ENCODE data around the gene CEP44. TPM values are rescaled to one million over a fixed set of nuclear protein-coding genes. Genes with fewer than 3 reads are reported as not detected.
"Not testable (repeated sequence)": the region's sequence is repeated elsewhere in the genome, so short reads cannot be mapped to it uniquely, and the experiment has no call there.

CEP44 gene
- total and polyA plus RNA-seq, 7 donors = 3.4 to 8.1 (median 7.3) TPM

- TF ChIP-seq CTCF (IDR thresholded peaks at IDR 0.05) = no peak
- Histone ChIP-seq H3K36me3 (ENCODE audit: insufficient read depth in 1 of 2, low read depth in 1 of 2) (no peaks in the 10 kb centered on the region), H3K27me3 (ENCODE audit: insufficient read depth in 3 of 3, low read length in 2 of 3) (no peaks in the 10 kb centered on the region), H3K4me1 (peaks cover 28% of the 10 kb centered on the region), H3K4me3 (no peak overlapping the region), H3K27ac (no peak overlapping the region), H3K9me3 (peaks cover 2% of the 10 kb centered on the region)
- WGBS, 3 donors = 85 to 96% (median 90%) methylated on average over 3 of the region's 3 CpGs
- ATAC-seq (no peak), DNase-seq (no peak)
- intact Hi-C loops (cut with DNase I) = no loop called here
Measured at GRCh38 chr4:174286870-174287269, 3.2 kb downstream of the CEP44 start.

GRCh38 chr4:174292473-174292872 lies 8.8 kb downstream of the CEP44 start:
- no peak for DNase-seq
- no peaks in the 10 kb centered on the region for H3K27me3 ChIP-seq (ENCODE audit: insufficient read depth in 3 of 3, low read length in 2 of 3)
- no peak for TF ChIP-seq CTCF (IDR thresholded peaks at IDR 0.05)
- H3K27ac ChIP-seq = no peak overlapping the region
- no peak overlapping the region for H3K4me3 ChIP-seq
- H3K9me3 ChIP-seq = peaks cover 20% of the 10 kb centered on the region
- intact Hi-C loops (cut with DNase I) = no loop called here
- 97 to 100% (median 99%) methylated on average over 2 of the region's 2 CpGs for WGBS, 3 donors
- H3K4me1 ChIP-seq = no peaks in the 10 kb centered on the region
- ATAC-seq = no peak
- H3K36me3 ChIP-seq (ENCODE audit: insufficient read depth in 1 of 2, low read depth in 1 of 2) = no peaks in the 10 kb centered on the region

GRCh38 chr4:174294641-174295040 lies 10.9 kb downstream of the CEP44 start:
- DNase-seq; H3K36me3 ChIP-seq (ENCODE audit: insufficient read depth in 1 of 2, low read depth in 1 of 2); ATAC-seq; H3K27me3 ChIP-seq (ENCODE audit: insufficient read depth in 3 of 3, low read length in 2 of 3); H3K4me1 ChIP-seq; H3K4me3 ChIP-seq; H3K27ac ChIP-seq; intact Hi-C loops (cut with DNase I): not testable (repeated sequence)
- H3K9me3 ChIP-seq = peaks cover 20% of the 10 kb centered on the region
- 94 to 96% (median 96%) methylated on average over 12 to 28 of the region's 30 CpGs for WGBS, 3 donors

- H3K27me3 ChIP-seq (ENCODE audit: insufficient read depth in 3 of 3, low read length in 2 of 3); H3K4me1 ChIP-seq; H3K27ac ChIP-seq; DNase-seq; intact Hi-C loops (cut with DNase I); H3K4me3 ChIP-seq; ATAC-seq: not testable (repeated sequence)
- H3K36me3 ChIP-seq (ENCODE audit: insufficient read depth in 1 of 2, low read depth in 1 of 2) = peaks cover 0 to 12% of the 10 kb centered on the region in 2 donors
- peaks cover 20% of the 10 kb centered on the region for H3K9me3 ChIP-seq
- 97 to 99% (median 99%) methylated on average over 14 to 25 of the region's 27 CpGs for WGBS, 3 donors
Measured at GRCh38 chr4:174295142-174295541, 11.4 kb downstream of the CEP44 start.

GRCh38 chr4:174303687-174304086 lies 20.0 kb downstream of the CEP44 start:
- peaks cover 0 to 89% of the 10 kb centered on the region in 2 donors for H3K36me3 ChIP-seq (ENCODE audit: insufficient read depth in 1 of 2, low read depth in 1 of 2)
- H3K27me3 ChIP-seq (ENCODE audit: insufficient read depth in 3 of 3, low read length in 2 of 3) = no peaks in the 10 kb centered on the region
- no peak for TF ChIP-seq CTCF (IDR thresholded peaks at IDR 0.05)

GRCh38 chr4:174304664-174305063 lies 21.0 kb downstream of the CEP44 start:
- H3K9me3 ChIP-seq = no peaks in the 10 kb centered on the region
- no peaks in the 10 kb centered on the region for H3K4me1 ChIP-seq
- TF ChIP-seq CTCF (IDR thresholded peaks at IDR 0.05) = no peak
- 96 to 100% (median 98%) methylated on average over 1 of the region's 1 CpG for WGBS, 3 donors
- no peak overlapping the region for H3K4me3 ChIP-seq
- no peaks in the 10 kb centered on the region for H3K27me3 ChIP-seq (ENCODE audit: insufficient read depth in 3 of 3, low read length in 2 of 3)
- intact Hi-C loops (cut with DNase I) = no loop called here
- ATAC-seq (no peak), DNase-seq (no peak)
- H3K36me3 ChIP-seq (ENCODE audit: insufficient read depth in 1 of 2, low read depth in 1 of 2) = peaks cover 0 to 91% of the 10 kb centered on the region in 2 donors
- H3K27ac ChIP-seq = no peak overlapping the region

More at GRCh38 chr4:174303687-174304086, 20.0 kb downstream of the CEP44 start:
- no peak overlapping the region for H3K27ac ChIP-seq
- DNase-seq (no peak), ATAC-seq (no peak)
- no peaks in the 10 kb centered on the region for H3K4me1 ChIP-seq
- H3K4me3 ChIP-seq = no peak overlapping the region
- no peaks in the 10 kb centered on the region for H3K9me3 ChIP-seq
- intact Hi-C loops (cut with DNase I) = no loop called here
- 96 to 100% (median 100%) methylated on average over 1 of the region's 1 CpG for WGBS, 3 donors
